PC-3 (cell line): ENCODE measurements around the gene ZER1. TPM values are rescaled to one million over a fixed set of nuclear protein-coding genes. Genes with fewer than 3 reads are reported as not detected.
"Not testable (repeated sequence)": the region's sequence is repeated elsewhere in the genome, so short reads cannot be mapped to it uniquely, and the experiment has no call there.

Experiments
- ATAC-seq: fragments of 200-7000 bp; cut with Tn5 transposase; 2 replicates; pipeline ENCODE4 v1.9.1; 2020; ENCODE audit warnings: mild to moderate bottlenecking, moderate library complexity
- BruUV-seq: library from RNA; stranded (reverse); fragments of 400-500 nt; replicated peaks from 2 replicates; lab custom pipeline; 2021; lab: Mats Ljungman, UMichigan
- CTCF ChIA-PET: fragments of 300-600 bp; sonication (Branson Sonifier 250); formaldehyde crosslinking; loops from one replicate; lab custom pipeline; 2022; ENCODE audit warnings: antibody characterized with exemption; lab: Charles Lee
- POLR2A ChIA-PET: fragments of 300-600 bp; sonication (Branson Sonifier 250); formaldehyde crosslinking; loops from one replicate; lab custom pipeline; 2022; ENCODE audit warnings: antibody characterized with exemption; ENCODE audit not compliant: unreplicated experiment; lab: Charles Lee
- DNase-seq: peaks from one replicate; pipeline ENCODE4 v3.0.0-alpha.2; 2015
- H2AFZ ChIP-seq: fragments of 300-600 bp; sonication (generic); 2 replicates; pipeline ENCODE4 v1.6.0; 2016; ENCODE audit warnings: antibody characterized with exemption, low read length
- H3F3A ChIP-seq: fragments of 300-600 bp; sonication (generic); one replicate; pipeline ENCODE4 v1.6.0; 2017; ENCODE audit warnings: antibody characterized with exemption, low read length, control low read depth, mild to moderate bottlenecking; ENCODE audit not compliant: unreplicated experiment
- H3K27ac ChIP-seq: fragments of 300-600 bp; sonication (generic); 2 replicates; pipeline ENCODE4 v1.5.1; 2016; ENCODE audit warnings: mild to moderate bottlenecking, low read length
- H3K27me3 ChIP-seq: fragments of 300-600 bp; sonication (generic); 2 replicates; pipeline ENCODE4 v1.6.1; 2016; ENCODE audit warnings: low read length, mixed read lengths
- H3K36me3 ChIP-seq: fragments of 300-600 bp; sonication (generic); 2 replicates; pipeline ENCODE4 v1.6.1; 2016; ENCODE audit warnings: low read depth, mixed run types, low read length, mixed read lengths
- H3K4me1 ChIP-seq: fragments of 300-600 bp; sonication (generic); 2 replicates; pipeline ENCODE4 v1.5.1; 2016; ENCODE audit warnings: low read length; ENCODE audit not compliant: insufficient read depth
- H3K4me2 ChIP-seq: fragments of 300-600 bp; sonication (generic); 2 replicates; pipeline ENCODE4 v1.6.0; 2016; ENCODE audit warnings: low read length
- H3K4me3 ChIP-seq: fragments of 300-600 bp; sonication (generic); 2 replicates; pipeline ENCODE4 v1.5.1; 2016; ENCODE audit warnings: mild to moderate bottlenecking, low read length, mixed read lengths
- H3K79me2 ChIP-seq: fragments of 300-600 bp; sonication (generic); 2 replicates; pipeline ENCODE4 v1.6.1; 2017; ENCODE audit warnings: low read length, mixed read lengths
- H3K9ac ChIP-seq: fragments of 300-600 bp; sonication (generic); 2 replicates; pipeline ENCODE4 v1.6.0; 2016; ENCODE audit warnings: mild to moderate bottlenecking, low read length
- H3K9me2 ChIP-seq: fragments of 300-600 bp; sonication (generic); replicated peaks from 2 replicates; pipeline ENCODE4 v1.6.1; 2016; ENCODE audit warnings: mixed run types, low read length, mixed read lengths
- H3K9me3 ChIP-seq: fragments of 300-600 bp; sonication (generic); 2 replicates; pipeline ENCODE4 v1.6.1; 2016; ENCODE audit warnings: low read length, mixed read lengths
- H4K20me1 ChIP-seq: fragments of 300-600 bp; sonication (generic); 2 replicates; pipeline ENCODE4 v1.6.1; 2016; ENCODE audit warnings: low read length, mixed read lengths
- CTCF ChIP-seq: fragments of 300-600 bp; sonication (generic); conservative IDR thresholded peaks from 2 replicates; pipeline ENCODE4 v1.5.1; 2017; ENCODE audit warnings: antibody characterized with exemption, low read depth, mild to moderate bottlenecking, low read length
- EZH2 ChIP-seq: fragments of 300-600 bp; sonication (generic); IDR thresholded peaks from one replicate; pipeline ENCODE4 v1.6.1; 2017; ENCODE audit warnings: antibody characterized with exemption, mild to moderate bottlenecking, low read length; ENCODE audit not compliant: unreplicated experiment
- EZH2phosphoT487 ChIP-seq: fragments of 300-600 bp; sonication (generic); IDR thresholded peaks from 2 replicates; pipeline ENCODE4 v1.6.1; 2018; ENCODE audit warnings: mild to moderate bottlenecking, antibody characterized with exemption, low read length, borderline replicate concordance
- intact Hi-C: fragments of 100-400 bp; cut with micrococcal nuclease; formaldehyde crosslinking; loops from 2 replicates; pipeline ENCODE4 v1.9.0; 2023
- total RNA-seq: library from RNA; depleted of rRNA; stranded (reverse); fragments of >200 nt; gene quantifications from 2 replicates; pipeline ENCODE4 v1.2.3, GENCODE V29; 2014

Gene ZER1
- total RNA-seq, 1 experiment from 2014 or later: 20.6 TPM

GRCh38 chr9:128702445-128702948 lies 69.2 kb downstream of the ZER1 start, which contains the start of gene PKN3:
TSS of gene PKN3 (plus strand) at chr9:128702503. CDS start at chr9:128702916, 413 bp downstream.
- intact Hi-C loops: no loop called here
- Histone ChIP-seq H3K36me3 (no peaks in the 10 kb centered on the region), H3K9ac (peak within 1 kb of the TSS; percentile 78), H2AFZ (peak within 1 kb of the TSS; percentile 67), H4K20me1 (no peaks in the 10 kb centered on the region), H3K4me2 (peak within 1 kb of the TSS; percentile 74), H3K27me3 (no peaks in the 10 kb centered on the region), H3K9me2 (no peaks in the 10 kb centered on the region), H3K79me2 (no peaks in the 10 kb centered on the region), H3F3A (no peaks in the 10 kb centered on the region), H3K9me3 (no peaks in the 10 kb centered on the region), H3K4me1 (no peaks in the 10 kb centered on the region), H3K27ac (no peak within 1 kb of the TSS), H3K4me3 (peak within 1 kb of the TSS; percentile 83)
- DNase-seq (peak; percentile 79), ATAC-seq (peak; percentile 90)
- ChIA-PET CTCF (interaction anchor here (0.6 to 0.7 kb wide), 2 partner anchors 18 to 233 kb away, joined by 3 to 5 read pairs; no protein-coding TSS in a partner anchor), POLR2A (no interaction called here)
- TF ChIP-seq CTCF (peak; percentile 84), EZH2 (no peak)
- BruUV-seq: no TSS peak

DNA sequence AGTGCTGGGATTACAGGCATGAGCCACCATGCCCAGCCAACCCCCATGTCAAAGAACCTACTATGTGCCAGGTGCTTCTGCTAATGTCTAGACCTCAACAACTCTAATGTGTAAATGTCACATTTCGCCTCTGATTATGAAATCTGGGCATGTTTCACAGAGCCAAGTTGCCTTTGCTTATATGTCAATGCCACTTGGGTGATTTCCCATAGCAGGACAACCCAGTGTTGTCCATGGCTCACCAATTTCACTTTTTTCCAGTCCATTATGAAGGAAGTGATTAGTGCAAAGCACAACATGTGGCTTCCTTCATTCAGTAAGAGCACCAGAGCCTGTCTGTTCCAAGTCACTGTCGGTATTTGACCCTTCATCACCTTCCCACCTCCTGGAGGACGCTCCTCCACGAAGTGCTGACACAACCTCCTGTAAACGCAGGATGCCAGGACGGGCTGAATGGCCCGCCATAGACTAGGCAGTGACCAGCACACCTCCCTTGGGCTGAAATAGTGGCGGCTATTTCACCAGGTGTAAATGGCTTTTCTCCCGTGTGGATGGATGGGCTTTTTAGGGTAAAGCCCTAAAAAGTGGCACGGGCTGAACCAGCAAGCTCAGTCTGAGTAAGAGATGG lies 70.4 kb downstream of the ZER1 start:
- Histone ChIP-seq H3K4me2 (no peak overlapping the region), H3K9ac (no peak overlapping the region), H3K9me3 (no peaks in the 10 kb centered on the region), H3K36me3 (peaks cover 2% of the 10 kb centered on the region; the same call in 1 of the 2 replicates), H3K4me3 (no peak overlapping the region), H3K9me2 (no peaks in the 10 kb centered on the region), H4K20me1 (no peaks in the 10 kb centered on the region), H3K27ac (no peak overlapping the region), H3K79me2 (no peaks in the 10 kb centered on the region), H2AFZ (no peak overlapping the region), H3K4me1 (no peaks in the 10 kb centered on the region), H3K27me3 (no peaks in the 10 kb centered on the region), H3F3A (no peaks in the 10 kb centered on the region)
- ChIA-PET CTCF (interaction anchor here (0.7 kb wide), 1 partner anchor 17 kb away, joined by 3 read pairs; no protein-coding TSS in a partner anchor), POLR2A (no interaction called here)
- no peak for TF ChIP-seq EZH2
- TF ChIP-seq CTCF: no peak
- TF ChIP-seq EZH2phosphoT487: no peak
- intact Hi-C loops: no loop called here
- no TSS peak for BruUV-seq
- no peak for ATAC-seq
- no peak for DNase-seq

GRCh38 chr9:128699096-128699795 lies 72.5 kb downstream of the ZER1 start:
- intact Hi-C loops, H3K27me3 ChIP-seq, BruUV-seq, H3K4me1 ChIP-seq, H4K20me1 ChIP-seq, DNase-seq, H3F3A ChIP-seq, ATAC-seq, H3K9me3 ChIP-seq, H3K4me2 ChIP-seq, H3K27ac ChIP-seq, H3K4me3 ChIP-seq, H3K9ac ChIP-seq, H3K79me2 ChIP-seq, H3K9me2 ChIP-seq, H2AFZ ChIP-seq: not testable (repeated sequence)
- CTCF ChIA-PET: interaction anchor here (1.1 kb wide), 1 partner anchor 63 kb away, joined by 3 read pairs; no protein-coding TSS in a partner anchor
- H3K36me3 ChIP-seq: peaks cover 15% of the 10 kb centered on the region
- POLR2A ChIA-PET: interaction anchor here (1.0 kb wide), 1 partner anchor 15 kb away, joined by 3 read pairs; no protein-coding TSS in a partner anchor
